HEK293 (cell line): ENCODE measurements around the gene MED25.

Experiments
- GLIS1 ChIP-seq: fragments of 450-650 bp; formaldehyde crosslinking; IDR thresholded peaks from 2 replicates; pipeline ENCODE4 v1.5.1; 2016; ENCODE audit warnings: missing biosample characterization, missing genetic modification characterization
- GLIS2 ChIP-seq: fragments of 450-650 bp; formaldehyde crosslinking; IDR thresholded peaks from 2 replicates; pipeline ENCODE4 v1.5.1; 2016; ENCODE audit warnings: missing biosample characterization, missing genetic modification characterization
- KLF1 ChIP-seq: fragments of 450-650 bp; formaldehyde crosslinking; IDR thresholded peaks from 2 replicates; pipeline ENCODE4 v1.5.1; 2016; ENCODE audit warnings: missing biosample characterization, missing genetic modification characterization
- KLF8 ChIP-seq: fragments of 450-650 bp; formaldehyde crosslinking; IDR thresholded peaks from 2 replicates; pipeline ENCODE4 v1.5.1; 2016; ENCODE audit warnings: missing biosample characterization, missing genetic modification characterization
- MZF1 ChIP-seq: fragments of 450-650 bp; formaldehyde crosslinking; IDR thresholded peaks from 2 replicates; pipeline ENCODE4 v1.5.1; 2017; ENCODE audit warnings: missing biosample characterization, missing genetic modification characterization, borderline replicate concordance
- PRDM1 ChIP-seq: fragments of 450-650 bp; formaldehyde crosslinking; IDR thresholded peaks from 2 replicates; pipeline ENCODE4; 2016; ENCODE audit warnings: missing biosample characterization, missing genetic modification characterization
- SP3 ChIP-seq: fragments of 450-650 bp; formaldehyde crosslinking; IDR thresholded peaks from 2 replicates; pipeline ENCODE4 v1.5.1; 2016; ENCODE audit warnings: missing biosample characterization, missing genetic modification characterization
- WT1 ChIP-seq: fragments of 450-650 bp; formaldehyde crosslinking; IDR thresholded peaks from 2 replicates; pipeline ENCODE4 v1.5.1; 2016; ENCODE audit warnings: missing biosample characterization, missing genetic modification characterization
- ZBTB17 ChIP-seq: fragments of 450-650 bp; formaldehyde crosslinking; IDR thresholded peaks from 2 replicates; pipeline ENCODE4 v1.5.1; 2016; ENCODE audit warnings: missing biosample characterization, missing genetic modification characterization
- ZBTB20 ChIP-seq: fragments of 450-650 bp; formaldehyde crosslinking; IDR thresholded peaks from 2 replicates; pipeline ENCODE4 v1.5.1; 2016; ENCODE audit warnings: missing biosample characterization, missing genetic modification characterization
- ZBTB48 ChIP-seq: fragments of 450-650 bp; formaldehyde crosslinking; IDR thresholded peaks from 2 replicates; pipeline ENCODE4 v1.5.1; 2016; ENCODE audit warnings: missing biosample characterization, missing genetic modification characterization
- ZBTB8A ChIP-seq: fragments of 450-650 bp; formaldehyde crosslinking; IDR thresholded peaks from 2 replicates; pipeline ENCODE4 v1.5.1; 2016; ENCODE audit warnings: missing biosample characterization, missing genetic modification characterization
- ZEB2 ChIP-seq: fragments of 450-650 bp; formaldehyde crosslinking; IDR thresholded peaks from 2 replicates; pipeline ENCODE4 v1.5.1; 2016; ENCODE audit warnings: missing biosample characterization, missing genetic modification characterization
- ZFP3 ChIP-seq: fragments of 450-650 bp; formaldehyde crosslinking; IDR thresholded peaks from 2 replicates; pipeline ENCODE4 v1.5.1; 2016; ENCODE audit warnings: low read depth, missing biosample characterization, missing genetic modification characterization
- ZFP69B ChIP-seq: fragments of 450-650 bp; formaldehyde crosslinking; IDR thresholded peaks from 2 replicates; pipeline ENCODE4 v1.5.1; 2016; ENCODE audit warnings: missing biosample characterization, missing genetic modification characterization
- ZNF214 ChIP-seq: fragments of 450-650 bp; formaldehyde crosslinking; IDR thresholded peaks from 2 replicates; pipeline ENCODE4 v1.5.1; 2017; ENCODE audit warnings: missing biosample characterization, mild to moderate bottlenecking, missing genetic modification characterization, borderline replicate concordance
- ZNF223 ChIP-seq: fragments of 450-650 bp; formaldehyde crosslinking; IDR thresholded peaks from 2 replicates; pipeline ENCODE4 v1.5.1; 2016; ENCODE audit warnings: missing biosample characterization, missing genetic modification characterization
- ZNF239 ChIP-seq: fragments of 450-650 bp; formaldehyde crosslinking; IDR thresholded peaks from 2 replicates; pipeline ENCODE4 v1.5.1; 2016; ENCODE audit warnings: missing biosample characterization, missing genetic modification characterization
- ZNF302 ChIP-seq: fragments of 450-650 bp; formaldehyde crosslinking; IDR thresholded peaks from 2 replicates; pipeline ENCODE4 v1.5.1; 2016; ENCODE audit warnings: missing biosample characterization, missing genetic modification characterization, low read depth
- ZNF335 ChIP-seq: fragments of 450-650 bp; formaldehyde crosslinking; conservative IDR thresholded peaks from 2 replicates; pipeline ENCODE4 v1.5.1; 2016; ENCODE audit warnings: missing biosample characterization, missing genetic modification characterization
- ZNF341 ChIP-seq: fragments of 450-650 bp; formaldehyde crosslinking; IDR thresholded peaks from 2 replicates; pipeline ENCODE4; 2016; ENCODE audit warnings: low read depth, missing biosample characterization, missing genetic modification characterization
- ZNF670 ChIP-seq: fragments of 450-650 bp; formaldehyde crosslinking; IDR thresholded peaks from 2 replicates; pipeline ENCODE4 v1.5.1; 2016; ENCODE audit warnings: missing biosample characterization, missing genetic modification characterization, low read depth
- ZNF830 ChIP-seq: fragments of 450-650 bp; IDR thresholded peaks from 2 replicates; pipeline ENCODE4 v1.5.0; 2018; ENCODE audit warnings: missing biosample characterization, missing genetic modification characterization, low read depth, mild to moderate bottlenecking, moderate library complexity
- ZNF837 ChIP-seq: fragments of 450-650 bp; formaldehyde crosslinking; IDR thresholded peaks from 2 replicates; pipeline ENCODE4 v1.5.1; 2016; ENCODE audit warnings: missing biosample characterization, missing genetic modification characterization
- TF ChIP-seq, protein P1 (sequence below): fragments of 450-650 bp; formaldehyde crosslinking; IDR thresholded peaks from 2 replicates; pipeline ENCODE4 v1.5.1; 2016; ENCODE audit warnings: missing biosample characterization, missing genetic modification characterization
- TF ChIP-seq, protein P2 (sequence below): fragments of 450-650 bp; formaldehyde crosslinking; IDR thresholded peaks from 2 replicates; pipeline ENCODE4 v1.5.1; 2016; ENCODE audit warnings: missing biosample characterization, missing genetic modification characterization
- TF ChIP-seq, protein P3 (sequence below): fragments of 450-650 bp; formaldehyde crosslinking; optimal IDR thresholded peaks from 2 replicates; pipeline ENCODE3; 2016; ENCODE audit warnings: missing biosample characterization, mild to moderate bottlenecking, missing genetic modification characterization
- TF ChIP-seq, protein P4 (sequence below): fragments of 450-650 bp; formaldehyde crosslinking; IDR thresholded peaks from 2 replicates; pipeline ENCODE4 v1.5.1; 2017; ENCODE audit warnings: missing biosample characterization, missing genetic modification characterization
- TF ChIP-seq, protein P5 (sequence below): fragments of 450-650 bp; formaldehyde crosslinking; IDR thresholded peaks from 2 replicates; pipeline ENCODE4 v1.5.1; 2016; ENCODE audit warnings: missing biosample characterization, missing genetic modification characterization
- TF ChIP-seq, protein P6 (sequence below): fragments of 450-650 bp; formaldehyde crosslinking; IDR thresholded peaks from 2 replicates; pipeline ENCODE4 v1.5.1; 2016; ENCODE audit warnings: missing biosample characterization, missing genetic modification characterization

MED25 gene

DNA sequence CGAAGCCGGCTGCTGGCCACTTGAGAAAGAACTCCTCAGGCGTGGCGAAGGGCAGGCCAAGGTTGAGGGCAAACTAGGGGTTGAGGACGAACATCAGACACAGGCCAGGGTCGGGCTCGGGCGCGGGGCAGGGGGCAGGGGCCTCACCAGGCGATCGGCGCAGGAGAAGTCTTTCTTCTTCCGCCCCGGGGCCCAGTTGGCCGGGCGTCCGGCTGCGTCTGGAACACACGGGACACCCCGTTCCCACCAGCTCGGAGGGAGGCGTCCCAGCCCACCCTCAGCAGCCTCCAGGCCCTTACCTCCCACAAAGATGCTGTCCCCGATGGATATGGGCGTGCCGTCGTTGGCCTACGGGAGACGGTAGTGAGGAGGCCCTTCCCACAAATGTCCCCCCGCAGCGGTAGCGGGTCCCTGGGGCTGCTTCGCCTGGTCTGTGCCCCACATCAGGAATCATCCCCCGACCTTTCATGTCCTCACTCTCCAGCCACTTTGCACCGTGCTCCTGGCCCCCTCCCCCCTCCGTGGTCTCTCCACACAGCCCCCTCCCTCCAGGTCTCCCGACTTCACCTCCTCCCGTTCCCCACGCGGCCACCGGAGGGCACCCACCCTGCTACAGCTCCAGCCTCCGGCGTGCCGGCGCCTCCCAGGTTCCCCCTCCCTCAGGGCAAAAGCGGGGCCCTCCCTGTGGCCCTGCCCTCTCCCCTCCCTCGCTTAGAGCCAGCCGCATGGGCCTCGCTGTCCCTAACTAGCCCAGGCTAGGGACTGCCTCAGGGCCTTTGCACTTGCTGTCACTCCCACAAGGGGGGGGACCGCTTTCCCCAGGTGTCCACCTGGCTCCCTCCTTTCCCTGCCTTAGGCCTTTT lies 44.5 kb downstream of the MED25 start (continued):
- TF ChIP-seq, protein P1, sequence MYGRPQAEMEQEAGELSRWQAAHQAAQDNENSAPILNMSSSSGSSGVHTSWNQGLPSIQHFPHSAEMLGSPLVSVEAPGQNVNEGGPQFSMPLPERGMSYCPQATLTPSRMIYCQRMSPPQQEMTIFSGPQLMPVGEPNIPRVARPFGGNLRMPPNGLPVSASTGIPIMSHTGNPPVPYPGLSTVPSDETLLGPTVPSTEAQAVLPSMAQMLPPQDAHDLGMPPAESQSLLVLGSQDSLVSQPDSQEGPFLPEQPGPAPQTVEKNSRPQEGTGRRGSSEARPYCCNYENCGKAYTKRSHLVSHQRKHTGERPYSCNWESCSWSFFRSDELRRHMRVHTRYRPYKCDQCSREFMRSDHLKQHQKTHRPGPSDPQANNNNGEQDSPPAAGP (tag by site-specific recombination), result peak; percentile 87
- TF ChIP-seq ZNF223 (tag by site-specific recombination), result 0 out of 2 replicates have a peak, but pooled peaks have one; percentile 51
- peak; percentile 48 for TF ChIP-seq ZNF341 (tag by site-specific recombination)
- TF ChIP-seq, protein P2, sequence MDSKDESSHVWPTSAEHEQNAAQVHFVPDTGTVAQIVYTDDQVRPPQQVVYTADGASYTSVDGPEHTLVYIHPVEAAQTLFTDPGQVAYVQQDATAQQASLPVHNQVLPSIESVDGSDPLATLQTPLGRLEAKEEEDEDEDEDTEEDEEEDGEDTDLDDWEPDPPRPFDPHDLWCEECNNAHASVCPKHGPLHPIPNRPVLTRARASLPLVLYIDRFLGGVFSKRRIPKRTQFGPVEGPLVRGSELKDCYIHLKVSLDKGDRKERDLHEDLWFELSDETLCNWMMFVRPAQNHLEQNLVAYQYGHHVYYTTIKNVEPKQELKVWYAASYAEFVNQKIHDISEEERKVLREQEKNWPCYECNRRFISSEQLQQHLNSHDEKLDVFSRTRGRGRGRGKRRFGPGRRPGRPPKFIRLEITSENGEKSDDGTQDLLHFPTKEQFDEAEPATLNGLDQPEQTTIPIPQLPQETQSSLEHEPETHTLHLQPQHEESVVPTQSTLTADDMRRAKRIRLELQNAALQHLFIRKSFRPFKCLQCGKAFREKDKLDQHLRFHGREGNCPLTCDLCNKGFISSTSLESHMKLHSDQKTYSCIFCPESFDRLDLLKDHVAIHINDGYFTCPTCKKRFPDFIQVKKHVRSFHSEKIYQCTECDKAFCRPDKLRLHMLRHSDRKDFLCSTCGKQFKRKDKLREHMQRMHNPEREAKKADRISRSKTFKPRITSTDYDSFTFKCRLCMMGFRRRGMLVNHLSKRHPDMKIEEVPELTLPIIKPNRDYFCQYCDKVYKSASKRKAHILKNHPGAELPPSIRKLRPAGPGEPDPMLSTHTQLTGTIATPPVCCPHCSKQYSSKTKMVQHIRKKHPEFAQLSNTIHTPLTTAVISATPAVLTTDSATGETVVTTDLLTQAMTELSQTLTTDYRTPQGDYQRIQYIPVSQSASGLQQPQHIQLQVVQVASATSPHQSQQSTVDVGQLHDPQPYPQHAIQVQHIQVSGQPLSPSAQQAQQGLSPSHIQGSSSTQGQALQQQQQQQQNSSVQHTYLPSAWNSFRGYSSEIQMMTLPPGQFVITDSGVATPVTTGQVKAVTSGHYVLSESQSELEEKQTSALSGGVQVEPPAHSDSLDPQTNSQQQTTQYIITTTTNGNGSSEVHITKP (tag by site-specific recombination), result peak; percentile 41
- peak; percentile 54; the same call in 1 of the 2 replicates for TF ChIP-seq KLF8 (tag by site-specific recombination)
- no peak for TF ChIP-seq ZNF335
- no peak for TF ChIP-seq ZNF670 (tag by site-specific recombination)
- 0 out of 2 replicates have a peak, but pooled peaks have one; percentile 21 for TF ChIP-seq GLIS2 (tag by site-specific recombination)
- TF ChIP-seq ZNF214, result no peak
- TF ChIP-seq, protein P3, sequence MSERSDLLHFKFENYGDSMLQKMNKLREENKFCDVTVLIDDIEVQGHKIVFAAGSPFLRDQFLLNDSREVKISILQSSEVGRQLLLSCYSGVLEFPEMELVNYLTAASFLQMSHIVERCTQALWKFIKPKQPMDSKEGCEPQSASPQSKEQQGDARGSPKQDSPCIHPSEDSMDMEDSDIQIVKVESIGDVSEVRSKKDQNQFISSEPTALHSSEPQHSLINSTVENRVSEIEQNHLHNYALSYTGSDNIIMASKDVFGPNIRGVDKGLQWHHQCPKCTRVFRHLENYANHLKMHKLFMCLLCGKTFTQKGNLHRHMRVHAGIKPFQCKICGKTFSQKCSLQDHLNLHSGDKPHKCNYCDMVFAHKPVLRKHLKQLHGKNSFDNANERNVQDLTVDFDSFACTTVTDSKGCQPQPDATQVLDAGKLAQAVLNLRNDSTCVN (tag by site-specific recombination), result no peak
- peak; percentile 76 for TF ChIP-seq KLF1 (tag by site-specific recombination)
- TF ChIP-seq WT1, result peak; percentile 52; the same call in 1 of the 2 replicates
- TF ChIP-seq ZBTB8A, result 0 out of 2 replicates have a peak, but pooled peaks have one; percentile 26
- TF ChIP-seq ZNF239 (tag by site-specific recombination), result no peak
- TF ChIP-seq GLIS1 (tag by site-specific recombination), result 0 out of 2 replicates have a peak, but pooled peaks have one; percentile 29
- TF ChIP-seq, protein P4, sequence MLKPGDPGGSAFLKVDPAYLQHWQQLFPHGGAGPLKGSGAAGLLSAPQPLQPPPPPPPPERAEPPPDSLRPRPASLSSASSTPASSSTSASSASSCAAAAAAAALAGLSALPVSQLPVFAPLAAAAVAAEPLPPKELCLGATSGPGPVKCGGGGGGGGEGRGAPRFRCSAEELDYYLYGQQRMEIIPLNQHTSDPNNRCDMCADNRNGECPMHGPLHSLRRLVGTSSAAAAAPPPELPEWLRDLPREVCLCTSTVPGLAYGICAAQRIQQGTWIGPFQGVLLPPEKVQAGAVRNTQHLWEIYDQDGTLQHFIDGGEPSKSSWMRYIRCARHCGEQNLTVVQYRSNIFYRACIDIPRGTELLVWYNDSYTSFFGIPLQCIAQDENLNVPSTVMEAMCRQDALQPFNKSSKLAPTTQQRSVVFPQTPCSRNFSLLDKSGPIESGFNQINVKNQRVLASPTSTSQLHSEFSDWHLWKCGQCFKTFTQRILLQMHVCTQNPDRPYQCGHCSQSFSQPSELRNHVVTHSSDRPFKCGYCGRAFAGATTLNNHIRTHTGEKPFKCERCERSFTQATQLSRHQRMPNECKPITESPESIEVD (tag by site-specific recombination), result no peak
- TF ChIP-seq ZFP3 (tag by site-specific recombination), result no peak
- TF ChIP-seq MZF1 (tag by site-specific recombination), result no peak
- peak; percentile 84; the same call in 1 of the 2 replicates for TF ChIP-seq PRDM1 (tag by site-specific recombination)
- no peak for TF ChIP-seq ZBTB17 (tag by site-specific recombination)
- peak; percentile 23; the same call in 1 of the 2 replicates for TF ChIP-seq SP3 (tag by site-specific recombination)
- TF ChIP-seq ZNF830 (tag by site-specific recombination), result no peak
- no peak for TF ChIP-seq ZNF302 (tag by site-specific recombination)
- 0 out of 2 replicates have a peak, but pooled peaks have one; percentile 26 for TF ChIP-seq ZBTB48 (tag by site-specific recombination)
- TF ChIP-seq ZEB2 (tag by site-specific recombination), result 0 out of 2 replicates have a peak, but pooled peaks have one; percentile 32
- no peak for TF ChIP-seq ZNF837
- TF ChIP-seq, protein P5, sequence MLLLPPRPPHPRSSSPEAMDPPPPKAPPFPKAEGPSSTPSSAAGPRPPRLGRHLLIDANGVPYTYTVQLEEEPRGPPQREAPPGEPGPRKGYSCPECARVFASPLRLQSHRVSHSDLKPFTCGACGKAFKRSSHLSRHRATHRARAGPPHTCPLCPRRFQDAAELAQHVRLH, result peak; percentile 50; the same call in 1 of the 2 replicates
- TF ChIP-seq ZFP69B (tag by site-specific recombination), result 0 out of 2 replicates have a peak, but pooled peaks have one; percentile 79
- TF ChIP-seq, protein P6, sequence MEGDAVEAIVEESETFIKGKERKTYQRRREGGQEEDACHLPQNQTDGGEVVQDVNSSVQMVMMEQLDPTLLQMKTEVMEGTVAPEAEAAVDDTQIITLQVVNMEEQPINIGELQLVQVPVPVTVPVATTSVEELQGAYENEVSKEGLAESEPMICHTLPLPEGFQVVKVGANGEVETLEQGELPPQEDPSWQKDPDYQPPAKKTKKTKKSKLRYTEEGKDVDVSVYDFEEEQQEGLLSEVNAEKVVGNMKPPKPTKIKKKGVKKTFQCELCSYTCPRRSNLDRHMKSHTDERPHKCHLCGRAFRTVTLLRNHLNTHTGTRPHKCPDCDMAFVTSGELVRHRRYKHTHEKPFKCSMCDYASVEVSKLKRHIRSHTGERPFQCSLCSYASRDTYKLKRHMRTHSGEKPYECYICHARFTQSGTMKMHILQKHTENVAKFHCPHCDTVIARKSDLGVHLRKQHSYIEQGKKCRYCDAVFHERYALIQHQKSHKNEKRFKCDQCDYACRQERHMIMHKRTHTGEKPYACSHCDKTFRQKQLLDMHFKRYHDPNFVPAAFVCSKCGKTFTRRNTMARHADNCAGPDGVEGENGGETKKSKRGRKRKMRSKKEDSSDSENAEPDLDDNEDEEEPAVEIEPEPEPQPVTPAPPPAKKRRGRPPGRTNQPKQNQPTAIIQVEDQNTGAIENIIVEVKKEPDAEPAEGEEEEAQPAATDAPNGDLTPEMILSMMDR, result peak; percentile 84
- no peak for TF ChIP-seq ZBTB20 (tag by site-specific recombination)
